ENCODE measurements around the gene ACOT7. TPM values are rescaled to one million over a fixed set of nuclear protein-coding genes. Genes with fewer than 3 reads are reported as not detected.

ACOT7 gene
- total and polyA plus RNA-seq, 2 donors (not counting 1 experiment from before 2014, with no cell fraction given) = 4.2 to 4.6 TPM

GRCh38 chr1:6274622-6275139, 118.9 kb downstream of the ACOT7 start:
- no peaks in the 10 kb centered on the region for H3K4me1 ChIP-seq (ENCODE audit: control insufficient read depth in 2 of 2, insufficient read depth in 2 of 2, low read length in 2 of 2)
- no peak for DNase-seq

DNA sequence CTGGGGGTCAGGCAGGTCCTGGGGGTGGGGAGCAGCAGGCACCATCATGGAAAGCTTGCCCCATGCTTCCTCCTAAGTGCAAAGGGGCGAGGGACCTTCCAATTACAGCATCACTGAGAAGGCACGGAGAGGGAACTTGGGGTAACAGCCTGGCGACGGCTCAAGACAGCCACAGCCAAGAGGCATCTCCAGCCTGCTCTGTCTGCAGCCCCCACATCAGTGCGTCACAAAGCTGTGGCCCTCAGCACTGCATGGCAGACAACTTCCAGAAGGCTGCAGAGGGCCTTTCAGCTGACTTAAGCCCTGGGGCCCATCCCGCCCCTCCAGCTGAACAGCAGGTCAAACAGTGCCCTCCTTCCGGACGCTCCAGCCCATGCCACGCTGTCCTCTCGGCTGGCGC, 119.5 kb downstream of the ACOT7 start:
- DNase-seq (no peak), ATAC-seq (ENCODE audit: low read depth) (no peak)
- H3K36me3 ChIP-seq (replicated peaks in 1 of 2; ENCODE audit: control extremely low read depth in 1 of 2, control insufficient read depth in 1 of 2, extremely low read depth in 1 of 2, insufficient read depth in 2 of 2, low read length in 1 of 2) = no peaks in the 10 kb centered on the region
- Mint-ChIP-seq H3K4me1 (no peaks in the 10 kb centered on the region), H3K27ac (no peak overlapping the region), H3K9me3 (ENCODE audit: insufficient read depth) (no peaks in the 10 kb centered on the region), H3K4me3 (no peak overlapping the region), H3K27me3 (no peaks in the 10 kb centered on the region)
- no peaks in the 10 kb centered on the region for H3K27me3 ChIP-seq (replicated peaks in 1 of 4; ENCODE audit: control extremely low read depth in 1 of 4, control insufficient read depth in 3 of 4, insufficient read depth in 4 of 4, low read length in 3 of 4)
- ChIA-PET CTCF (no interaction called here), POLR2A (no interaction called here)
- H3K4me3 ChIP-seq (ENCODE audit: control extremely low read depth in 1 of 5, extremely low read depth in 1 of 5, insufficient read depth in 1 of 5, low read depth in 2 of 5, low read length in 4 of 5) = no peak overlapping the region
- TF ChIP-seq, protein P1, sequence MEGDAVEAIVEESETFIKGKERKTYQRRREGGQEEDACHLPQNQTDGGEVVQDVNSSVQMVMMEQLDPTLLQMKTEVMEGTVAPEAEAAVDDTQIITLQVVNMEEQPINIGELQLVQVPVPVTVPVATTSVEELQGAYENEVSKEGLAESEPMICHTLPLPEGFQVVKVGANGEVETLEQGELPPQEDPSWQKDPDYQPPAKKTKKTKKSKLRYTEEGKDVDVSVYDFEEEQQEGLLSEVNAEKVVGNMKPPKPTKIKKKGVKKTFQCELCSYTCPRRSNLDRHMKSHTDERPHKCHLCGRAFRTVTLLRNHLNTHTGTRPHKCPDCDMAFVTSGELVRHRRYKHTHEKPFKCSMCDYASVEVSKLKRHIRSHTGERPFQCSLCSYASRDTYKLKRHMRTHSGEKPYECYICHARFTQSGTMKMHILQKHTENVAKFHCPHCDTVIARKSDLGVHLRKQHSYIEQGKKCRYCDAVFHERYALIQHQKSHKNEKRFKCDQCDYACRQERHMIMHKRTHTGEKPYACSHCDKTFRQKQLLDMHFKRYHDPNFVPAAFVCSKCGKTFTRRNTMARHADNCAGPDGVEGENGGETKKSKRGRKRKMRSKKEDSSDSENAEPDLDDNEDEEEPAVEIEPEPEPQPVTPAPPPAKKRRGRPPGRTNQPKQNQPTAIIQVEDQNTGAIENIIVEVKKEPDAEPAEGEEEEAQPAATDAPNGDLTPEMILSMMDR (IDR thresholded peaks at IDR 0.05) = no peak
- no peak for TF ChIP-seq EZH2 (IDR thresholded peaks at IDR 0.05; ENCODE audit: borderline replicate concordance, insufficient read depth, low read depth, low read length, poor library complexity, severe bottlenecking)
- H3K4me2 ChIP-seq (replicated peaks; ENCODE audit: low read depth, low read length, poor library complexity, severe bottlenecking) = no peak overlapping the region
- H3K4me1 ChIP-seq (ENCODE audit: control insufficient read depth in 2 of 2, insufficient read depth in 2 of 2, low read length in 2 of 2) = no peaks in the 10 kb centered on the region
- H4K20me1 ChIP-seq (ENCODE audit: control insufficient read depth, insufficient read depth, low read length, poor library complexity, severe bottlenecking) = no peaks in the 10 kb centered on the region
- H3K79me2 ChIP-seq (ENCODE audit: control insufficient read depth, insufficient read depth, low read length) = no peaks in the 10 kb centered on the region
- intact Hi-C loops (cut with micrococcal nuclease) = no loop called here
- H2AFZ ChIP-seq (ENCODE audit: insufficient read depth, low read depth, low read length, poor library complexity, severe bottlenecking) = no peak overlapping the region
- no peaks in the 10 kb centered on the region for H3K9me3 ChIP-seq (ENCODE audit: control extremely low read depth in 1 of 3, control insufficient read depth in 2 of 3, insufficient read depth in 1 of 3, low read length in 2 of 3)
- H3K9ac ChIP-seq (ENCODE audit: low read length) = no peak overlapping the region
- 96% methylated on average over 11 of the region's 11 CpGs for WGBS (ENCODE audit: insufficient coverage)
- H3K27ac ChIP-seq (ENCODE audit: low read length in 2 of 2) = no peak overlapping the region

More at GRCh38 chr1:6274622-6275139, 118.9 kb downstream of the ACOT7 start:
- no peaks in the 10 kb centered on the region for H3K36me3 ChIP-seq (replicated peaks in 1 of 2; ENCODE audit: control extremely low read depth in 1 of 2, control insufficient read depth in 1 of 2, extremely low read depth in 1 of 2, insufficient read depth in 2 of 2, low read length in 1 of 2)
- no peak overlapping the region for H2AFZ ChIP-seq (ENCODE audit: insufficient read depth, low read depth, low read length, poor library complexity, severe bottlenecking)
- ChIA-PET POLR2A (no interaction called here), CTCF (no interaction called here)
- no peaks in the 10 kb centered on the region for H3K9me3 Mint-ChIP-seq (ENCODE audit: insufficient read depth)
- TF ChIP-seq, protein P1 (IDR thresholded peaks at IDR 0.05) = no peak
- TF ChIP-seq EZH2 (IDR thresholded peaks at IDR 0.05; ENCODE audit: borderline replicate concordance, insufficient read depth, low read depth, low read length, poor library complexity, severe bottlenecking) = no peak
- no peak overlapping the region for H3K9ac ChIP-seq (ENCODE audit: low read length)
- no peak overlapping the region for H3K27ac Mint-ChIP-seq
- intact Hi-C loops (cut with micrococcal nuclease) = no loop called here
- H3K27me3 ChIP-seq (replicated peaks in 1 of 4; ENCODE audit: control extremely low read depth in 1 of 4, control insufficient read depth in 3 of 4, insufficient read depth in 4 of 4, low read length in 3 of 4) = no peaks in the 10 kb centered on the region
- 98% methylated on average over 15 of the region's 16 CpGs for WGBS (ENCODE audit: insufficient coverage)
- no peaks in the 10 kb centered on the region for H3K9me3 ChIP-seq (ENCODE audit: control extremely low read depth in 1 of 3, control insufficient read depth in 2 of 3, insufficient read depth in 1 of 3, low read length in 2 of 3)
- H3K27ac ChIP-seq (ENCODE audit: low read length in 2 of 2) = no peak overlapping the region
- no peak overlapping the region for H3K4me3 Mint-ChIP-seq
- no peak overlapping the region for H3K4me3 ChIP-seq (ENCODE audit: control extremely low read depth in 1 of 5, extremely low read depth in 1 of 5, insufficient read depth in 1 of 5, low read depth in 2 of 5, low read length in 4 of 5)
- H4K20me1 ChIP-seq (ENCODE audit: control insufficient read depth, insufficient read depth, low read length, poor library complexity, severe bottlenecking) = no peaks in the 10 kb centered on the region
- no peaks in the 10 kb centered on the region for H3K4me1 Mint-ChIP-seq
- H3K27me3 Mint-ChIP-seq = no peaks in the 10 kb centered on the region
- H3K4me2 ChIP-seq (replicated peaks; ENCODE audit: low read depth, low read length, poor library complexity, severe bottlenecking) = no peak overlapping the region
- no peaks in the 10 kb centered on the region for H3K79me2 ChIP-seq (ENCODE audit: control insufficient read depth, insufficient read depth, low read length)
- no peak for ATAC-seq (ENCODE audit: low read depth)
